C1 segment of cervical spinal cord (tissue), 14 donors: ENCODE measurements around the gene TNC.

Experiments
- DNase-seq, 14 donors: peaks; one replicate each; lab custom pipeline; 2025; lab: John Stamatoyannopoulos, UW

Gene TNC

DNA sequence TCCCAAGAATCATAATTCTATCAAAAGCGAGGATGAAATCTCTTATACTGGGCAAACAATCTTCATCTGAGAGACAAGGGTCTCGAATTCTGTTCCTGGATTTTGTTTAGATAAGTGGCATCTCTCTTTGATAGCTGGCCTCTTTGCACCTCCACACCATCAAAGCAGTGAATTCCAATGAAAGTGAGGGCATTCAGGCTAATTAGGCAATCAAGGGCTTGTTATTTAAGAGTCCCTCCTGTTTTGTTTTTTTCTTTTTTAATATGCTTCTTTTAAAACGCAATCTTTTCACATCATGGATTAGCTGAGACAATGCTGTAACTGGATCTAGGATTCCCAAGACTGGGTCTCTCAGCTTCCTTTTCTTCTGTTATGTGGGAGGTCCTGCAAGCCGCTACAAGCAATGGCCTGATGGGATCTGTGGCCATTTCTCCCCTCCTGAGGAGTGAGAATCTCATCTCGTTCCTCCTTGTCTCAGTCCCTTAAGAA is 67.9 kb downstream of the TNC start:
- no peak for DNase-seq

DNA sequence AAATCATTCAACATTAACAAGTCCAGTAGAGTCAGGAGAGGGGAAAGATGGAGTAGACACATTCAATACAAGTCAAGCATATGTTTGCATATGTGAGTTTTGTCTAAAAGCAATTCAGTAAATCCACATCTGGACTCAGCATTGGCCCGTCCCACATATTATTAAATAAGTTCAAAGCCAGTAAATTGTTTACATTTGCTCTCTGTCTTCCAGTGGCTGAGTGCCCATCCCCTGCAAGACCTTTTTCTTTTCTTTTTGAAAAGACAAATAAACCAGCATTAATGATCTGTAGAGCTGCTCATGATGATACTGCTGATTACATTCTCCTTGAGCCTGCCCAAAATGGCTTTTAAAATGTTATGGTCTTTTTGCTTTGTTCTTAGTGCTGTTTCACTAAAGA is 71.1 kb downstream of the TNC start:
- DNase-seq = no peak

GRCh38 chr9:115046199-115046598 is 71.8 kb downstream of the TNC start:
- DNase-seq = no peak

DNA sequence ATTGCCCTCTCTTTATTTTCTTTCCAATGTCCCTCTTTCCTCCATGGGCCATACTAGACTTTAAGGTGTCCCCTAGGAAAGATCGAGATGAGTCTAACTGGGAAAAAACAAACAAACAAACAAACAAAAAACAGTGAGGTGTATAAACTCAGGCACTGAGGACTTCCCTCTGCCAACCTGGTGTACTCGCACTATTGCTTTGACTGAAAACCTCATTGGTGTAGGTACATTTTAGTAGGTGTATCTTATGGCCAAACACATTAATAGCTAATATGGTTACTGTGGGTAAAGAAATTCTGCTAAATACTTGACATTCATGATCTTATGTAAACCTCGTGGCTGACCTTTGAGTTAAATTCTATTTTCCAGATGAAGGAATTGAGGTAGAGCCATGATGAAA is 74.3 kb downstream of the TNC start:
- no peak for DNase-seq

DNA sequence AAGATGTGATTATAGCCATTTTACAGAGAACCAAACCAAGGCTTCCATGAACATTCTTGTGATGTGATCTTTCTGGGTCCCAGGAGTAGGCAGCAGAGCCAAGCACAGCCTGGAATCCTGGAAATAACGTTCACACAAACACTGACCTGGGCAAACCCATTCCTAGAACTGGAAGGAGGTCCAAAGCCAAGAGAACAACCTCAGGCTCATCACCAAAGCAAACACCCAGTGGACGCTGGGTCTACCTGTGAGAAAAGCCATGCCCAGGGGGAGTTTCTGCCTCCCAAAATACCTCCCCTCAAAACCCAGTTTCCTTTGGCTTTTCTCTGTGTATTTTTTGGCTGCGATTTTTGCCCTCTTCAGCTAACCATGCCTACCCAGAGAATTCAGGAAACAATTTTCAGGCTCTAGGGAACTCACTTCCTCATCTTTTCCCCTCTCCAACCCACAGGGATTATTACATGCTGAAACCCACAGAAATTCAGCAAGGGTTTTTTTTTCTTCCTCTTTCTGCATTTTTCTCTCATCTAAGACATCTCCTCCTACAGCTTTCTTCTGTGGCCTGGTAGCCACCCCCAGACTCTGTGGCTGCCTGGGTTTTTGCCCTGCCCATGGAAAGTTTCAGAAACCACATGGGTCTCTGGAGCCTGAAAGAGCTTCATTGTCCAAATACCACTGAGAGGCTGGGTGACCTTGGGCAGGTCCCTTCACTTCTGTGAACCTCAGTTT is 75.0 kb downstream of the TNC start:
- no peak for DNase-seq

- no peak for DNase-seq
These were observed 78.3 kb downstream of the TNC start for GRCh38 chr9:115039516-115040120.

- DNase-seq = no peak
These were observed 79.8 kb downstream of the TNC start for GRCh38 chr9:115038178-115038577.

DNA sequence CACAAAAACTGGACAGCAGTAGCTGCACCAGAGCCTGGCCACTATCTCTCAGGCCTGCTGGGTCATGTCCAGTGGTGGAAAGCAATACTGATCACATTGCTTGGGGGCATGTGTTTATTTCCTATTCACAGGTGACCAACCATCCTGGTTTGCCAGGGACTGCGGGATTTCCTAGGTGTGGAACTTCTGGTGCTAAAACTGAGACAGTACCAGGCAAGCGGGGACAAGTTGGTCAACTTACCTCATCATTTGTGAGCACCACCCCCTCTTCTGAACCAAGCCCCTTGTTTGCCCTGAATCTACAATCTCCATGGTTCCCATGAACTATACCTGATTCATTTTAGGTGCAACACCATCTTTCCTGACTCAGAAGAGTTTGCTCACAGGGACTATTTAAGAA is 81.3 kb downstream of the TNC start:
- DNase-seq = no peak

- DNase-seq = peak in 7 of 14 donors; percentile 3 to 38 (median 16)
These were observed 81.9 kb downstream of the TNC start for GRCh38 chr9:115035841-115036612.

GRCh38 chr9:115034801-115035200 is 83.2 kb downstream of the TNC start:
- no peak for DNase-seq

DNA sequence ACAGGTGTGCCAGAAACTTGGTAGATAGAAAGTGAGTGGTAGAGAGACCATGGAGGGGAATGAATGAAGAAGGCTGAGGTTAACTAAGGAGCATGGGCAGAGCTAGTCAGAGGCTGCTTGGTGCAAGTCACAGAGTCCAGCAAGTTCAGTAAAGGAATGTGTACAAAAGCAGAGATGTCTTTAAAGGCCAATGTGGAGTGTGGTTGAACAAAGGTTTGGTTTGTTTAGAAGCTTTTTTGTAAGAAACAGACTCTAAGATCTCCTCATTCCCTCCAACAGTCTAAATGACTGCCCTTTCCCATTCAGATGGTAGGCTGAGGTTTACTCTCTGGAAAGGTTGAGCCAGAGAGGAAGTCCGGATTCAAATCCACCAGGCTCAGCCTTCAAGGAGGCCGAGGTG is 84.2 kb downstream of the TNC start:
- DNase-seq = no peak

DNA sequence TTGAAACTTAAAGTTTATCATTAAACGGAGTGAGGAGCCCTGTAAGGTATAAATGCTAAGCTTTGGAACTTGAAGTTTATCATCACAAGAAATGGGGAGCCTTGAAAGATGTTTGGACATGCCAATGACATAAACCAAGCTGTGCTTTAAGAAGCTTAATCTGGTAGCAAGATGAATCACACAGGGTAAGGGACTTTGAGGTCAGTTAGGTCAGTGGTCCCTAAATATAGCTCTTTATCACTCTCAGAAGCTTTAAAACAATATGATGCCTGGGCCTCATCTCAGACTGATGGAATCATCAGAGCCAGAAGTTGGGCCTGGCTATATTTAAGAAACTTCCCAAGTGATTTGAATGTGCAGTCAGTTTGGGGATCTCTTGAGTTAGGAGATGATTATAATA is 85.7 kb downstream of the TNC start:
- no peak for DNase-seq

DNA sequence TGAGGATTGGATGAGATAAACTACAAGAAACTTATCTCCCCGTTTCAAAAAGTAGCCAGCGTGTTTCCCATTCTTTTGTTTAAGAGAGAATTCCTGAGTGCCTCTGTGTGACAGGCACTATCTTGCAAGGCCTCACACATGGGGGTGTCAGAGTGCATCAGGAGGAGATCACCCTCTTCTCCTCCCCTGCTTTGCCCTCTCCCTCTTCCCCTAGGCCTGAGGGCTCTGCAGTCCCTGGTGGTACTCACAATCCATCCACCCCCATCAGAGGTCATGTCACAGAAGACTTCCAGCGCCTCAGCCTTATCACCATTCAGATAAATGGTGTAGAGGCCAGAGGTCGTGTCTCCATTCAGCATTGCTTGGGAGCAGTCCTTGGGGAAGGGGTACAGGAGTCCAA is 88.0 kb downstream of the TNC start:
- DNase-seq = no peak

GRCh38 chr9:115025721-115026120 is 92.2 kb downstream of the TNC start:
- DNase-seq = no peak

DNA sequence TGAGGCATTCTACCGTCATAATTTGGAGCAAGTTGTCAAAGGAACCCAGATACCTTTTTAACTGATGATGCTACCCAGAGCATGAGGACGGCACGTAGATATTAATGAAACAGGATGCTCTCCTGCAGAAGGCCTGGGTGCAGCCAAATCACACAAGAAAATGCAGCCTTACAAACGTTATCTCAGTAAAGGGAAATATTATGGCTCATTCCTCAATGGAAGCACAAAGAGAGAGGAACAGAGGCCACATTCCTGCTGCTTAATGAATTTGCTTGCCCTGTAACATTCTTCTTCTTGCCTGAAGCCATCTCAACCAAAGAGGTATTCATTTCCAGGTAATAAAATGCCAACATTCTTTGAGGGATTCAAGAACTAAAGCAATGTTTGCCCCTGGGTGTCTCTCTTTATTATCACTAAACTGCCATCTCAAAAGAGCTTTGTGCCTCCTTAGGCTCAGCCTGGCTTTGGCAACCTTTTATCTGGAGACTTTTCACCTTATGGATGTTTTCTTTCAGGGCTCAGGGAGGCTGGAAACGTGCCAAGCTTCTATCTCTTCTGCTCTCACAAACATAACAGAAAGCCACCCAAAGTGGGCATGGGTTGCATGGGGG is 92.9 kb downstream of the TNC start:
- DNase-seq = no peak

DNA sequence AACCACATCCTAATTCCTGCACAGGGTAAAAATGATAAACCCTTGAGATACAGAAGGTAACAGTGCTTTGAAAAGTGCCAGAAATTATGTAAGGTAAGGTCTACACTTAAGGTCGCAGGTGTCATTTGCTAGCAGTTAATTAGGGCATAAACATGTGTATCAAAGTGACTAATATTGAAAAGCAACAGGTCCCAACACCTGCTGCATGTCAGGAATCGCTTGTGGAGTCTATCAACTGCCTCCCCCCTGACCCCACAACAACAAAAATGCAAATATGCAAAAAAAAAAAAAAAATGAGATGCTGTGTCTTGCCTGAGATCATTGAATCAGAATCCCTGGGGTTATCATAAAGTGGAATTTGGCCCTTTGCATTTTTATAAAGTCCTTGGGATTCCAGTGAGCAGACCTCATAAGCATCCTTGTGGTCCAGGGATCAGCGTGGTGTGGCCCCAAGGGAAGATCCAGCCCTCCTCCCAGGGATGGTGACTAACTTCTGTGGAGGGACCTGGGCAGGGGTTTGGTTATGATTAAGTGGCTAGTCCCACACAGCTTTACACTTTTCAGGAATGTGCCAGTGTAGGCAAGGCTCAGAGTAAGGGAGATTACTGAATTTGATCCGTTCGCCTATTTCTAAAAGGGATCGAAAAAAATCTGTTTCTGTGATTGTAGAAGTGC is 95.1 kb downstream of the TNC start:
- no peak for DNase-seq

DNA sequence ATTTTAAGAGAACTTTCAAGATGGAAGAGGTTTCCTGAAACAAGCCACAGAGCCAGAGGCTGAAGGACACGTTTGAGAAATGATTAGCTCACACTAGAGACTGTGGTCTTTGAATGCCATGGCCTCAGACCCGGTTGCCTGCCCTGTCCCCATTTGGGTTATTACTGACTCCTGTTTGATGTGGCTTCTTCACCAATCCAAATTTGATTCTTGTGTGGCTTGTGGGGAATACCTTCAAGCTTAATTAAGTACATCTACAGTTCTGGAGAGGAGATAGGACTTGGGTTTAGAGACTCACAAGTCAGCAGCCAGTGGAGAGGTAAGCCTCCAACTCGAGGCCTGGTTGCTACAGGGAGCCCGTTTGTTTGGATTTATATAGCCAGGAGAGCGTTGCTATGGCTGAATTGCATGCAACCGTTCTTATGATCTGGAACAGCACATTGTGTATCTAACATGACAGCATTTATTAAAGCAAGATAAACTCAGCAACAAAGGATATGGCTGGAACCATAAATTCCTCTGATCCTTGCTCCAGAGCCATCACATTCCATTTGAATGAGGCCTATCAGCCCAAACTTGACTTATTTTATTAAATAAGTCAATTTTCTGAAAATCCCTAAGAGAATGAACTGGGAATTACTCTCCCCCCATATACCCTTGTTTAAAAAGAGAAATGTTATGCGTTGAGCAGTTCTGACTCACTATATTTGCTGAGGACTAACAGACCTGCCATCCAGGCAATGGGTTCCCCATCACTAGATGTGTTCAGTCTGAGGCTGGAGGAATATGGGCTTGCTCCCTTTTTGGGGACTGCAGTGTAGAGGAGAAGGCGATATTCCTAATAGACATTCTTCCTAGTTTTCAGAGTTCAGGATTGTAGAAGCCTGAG is 99.2 kb downstream of the TNC start:
- no peak for DNase-seq

GRCh38 chr9:115016344-115016743 is 101.6 kb downstream of the TNC start:
- no peak for DNase-seq

- DNase-seq = peak in 1 of 14 donors; percentile 10
These were observed 102.8 kb downstream of the TNC start for GRCh38 chr9:115015018-115015635.

GRCh38 chr9:115014438-115014837 is 103.5 kb downstream of the TNC start:
- no peak for DNase-seq
